RCC 7860 (cell line): ENCODE measurements around the gene NPPB.

Source experiments
- DNase-seq: peaks from one replicate; pipeline ENCODE4 v3.0.0-alpha.2; 2015; ENCODE audit warnings: low spot score
- FAIRE-seq: peaks from 2 replicates; lab custom pipeline; 2012; peaks lifted over from hg19 to GRCh38; lab: Jason Lieb, UNC

The NPPB gene

GRCh38 chr1:11881749-11882441 lies 23.1 kb upstream of the NPPB start:
- FAIRE-seq = no peak

GRCh38 chr1:11880911-11881748 lies 22.4 kb upstream of the NPPB start:
- FAIRE-seq (no peak), DNase-seq (no peak)

More at GRCh38 chr1:11881749-11882441, 23.1 kb upstream of the NPPB start:
- no peak for DNase-seq

- FAIRE-seq (no peak), DNase-seq (no peak)
Measured at GRCh38 chr1:11880181-11880575, 21.4 kb upstream of the NPPB start.

- no peak for DNase-seq
- FAIRE-seq = no peak
Measured at GRCh38 chr1:11879311-11880180, 20.8 kb upstream of the NPPB start.

- FAIRE-seq (no peak), DNase-seq (no peak)
Measured at GRCh38 chr1:11878891-11879190, 20.1 kb upstream of the NPPB start.

- FAIRE-seq (no peak), DNase-seq (no peak)
Measured at GRCh38 chr1:11878081-11878890, 19.5 kb upstream of the NPPB start.

- FAIRE-seq = no peak
- DNase-seq = no peak
Measured at GRCh38 chr1:11877074-11877473, 18.3 kb upstream of the NPPB start.

GRCh38 chr1:11875094-11875493 lies 16.3 kb upstream of the NPPB start:
- FAIRE-seq = no peak
- DNase-seq = no peak

- no peak for FAIRE-seq
- no peak for DNase-seq
Measured at GRCh38 chr1:11874624-11875023, 15.9 kb upstream of the NPPB start.

GRCh38 chr1:11874258-11874562 lies 15.5 kb upstream of the NPPB start:
- FAIRE-seq (no peak), DNase-seq (no peak)

- FAIRE-seq = no peak
Measured at GRCh38 chr1:11873395-11874257, 14.9 kb upstream of the NPPB start.

GRCh38 chr1:11872545-11872944 lies 13.8 kb upstream of the NPPB start:
- no peak for FAIRE-seq

More at GRCh38 chr1:11873395-11874257, 14.9 kb upstream of the NPPB start:
- no peak for DNase-seq

GRCh38 chr1:11869650-11870207 lies 11.0 kb upstream of the NPPB start:
- DNase-seq (no peak), FAIRE-seq (no peak)

More at GRCh38 chr1:11872545-11872944, 13.8 kb upstream of the NPPB start:
- DNase-seq = no peak

GRCh38 chr1:11869104-11869503 lies 10.4 kb upstream of the NPPB start:
- no peak for DNase-seq
- FAIRE-seq = no peak

GRCh38 chr1:11868331-11868980 lies 9.7 kb upstream of the NPPB start:
- FAIRE-seq = no peak
- no peak for DNase-seq

GRCh38 chr1:11862890-11863289 lies 4.1 kb upstream of the NPPB start:
- FAIRE-seq = no peak
- DNase-seq = peak; percentile 8

- FAIRE-seq = no peak
- DNase-seq = no peak
Measured at GRCh38 chr1:11860587-11860986, 1.8 kb upstream of the NPPB start.

GRCh38 chr1:11860083-11860482 lies 1.3 kb upstream of the NPPB start:
- no peak for FAIRE-seq
- DNase-seq = no peak
